UCSD-AML1 (cell line): ENCODE measurements around the gene NADK2.
A peak's percentile ranks its signal among the peaks of the same experiment; 100 is the strongest.

Source experiments
- DNase-seq: peaks from one replicate; lab custom pipeline; 2025; ENCODE audit not compliant: unreplicated experiment; lab: John Stamatoyannopoulos, UW

The NADK2 gene

GRCh38 chr5:36168737-36169136 lies 73.0 kb downstream of the NADK2 start:
- no peak for DNase-seq

GRCh38 chr5:36164461-36164860 lies 77.3 kb downstream of the NADK2 start:
- no peak for DNase-seq

- no peak for DNase-seq
Measured at GRCh38 chr5:36162810-36163486, 78.8 kb downstream of the NADK2 start.

- DNase-seq, result no peak
Measured at GRCh38 chr5:36161361-36161760, 80.4 kb downstream of the NADK2 start.

GRCh38 chr5:36160617-36161016 lies 81.1 kb downstream of the NADK2 start:
- no peak for DNase-seq

- no peak for DNase-seq
Measured at GRCh38 chr5:36158144-36158543, 83.6 kb downstream of the NADK2 start.

- no peak for DNase-seq
Measured at GRCh38 chr5:36156619-36157018, 85.1 kb downstream of the NADK2 start.

- no peak for DNase-seq
Measured at GRCh38 chr5:36156121-36156601, 85.6 kb downstream of the NADK2 start.

GRCh38 chr5:36155291-36155690 lies 86.4 kb downstream of the NADK2 start:
- DNase-seq, result no peak

GRCh38 chr5:36153726-36154125 lies 88.0 kb downstream of the NADK2 start:
- DNase-seq, result no peak

GRCh38 chr5:36153298-36153677 lies 88.4 kb downstream of the NADK2 start:
- DNase-seq, result no peak

- DNase-seq, result peak; percentile 15
Measured at GRCh38 chr5:36152324-36153297, 89.1 kb downstream of the NADK2 start.

- DNase-seq, result peak; percentile 96
Measured at GRCh38 chr5:36151434-36152323, 90.0 kb downstream of the NADK2 start, which contains the start of the genes LMBRD2 and SKP2. Gene LMBRD2, minus strand, starts transcription at chr5:36151887. Its CDS starts 8,538 bp downstream, at chr5:36143349. Gene SKP2, plus strand, starts transcription at chr5:36152111. Its CDS starts 152 bp downstream, at chr5:36152263.

GRCh38 chr5:36150676-36151433 lies 90.9 kb downstream of the NADK2 start:
- peak; percentile 58 for DNase-seq

GRCh38 chr5:36147681-36148080 lies 94.0 kb downstream of the NADK2 start:
- DNase-seq, result no peak

GRCh38 chr5:36146390-36146789 lies 95.3 kb downstream of the NADK2 start:
- no peak for DNase-seq

GRCh38 chr5:36145311-36145710 lies 96.4 kb downstream of the NADK2 start:
- no peak for DNase-seq
